Measurements from ENCODE around the gene B3GALT5. TPM values are rescaled to one million over a fixed set of nuclear protein-coding genes. Genes with fewer than 3 reads are reported as not detected.

The B3GALT5 gene
- total RNA-seq, 2 experiments from 2014 or later: not detected

- CTCF ChIA-PET: no interaction called here
- Mint-ChIP-seq H3K36me3 (ENCODE audit: low read depth) (no peaks in the 10 kb centered on the region), H3K27me3 (peaks cover 1% of the 10 kb centered on the region), H3K9me3 (peaks cover 5% of the 10 kb centered on the region), H3K4me3 (no peak overlapping the region), H3K4me1 (ENCODE audit: low read depth) (no peaks in the 10 kb centered on the region), H3K27ac (no peak overlapping the region)
- POLR2A ChIA-PET: no interaction called here
- TF ChIP-seq CTCF (IDR thresholded peaks at IDR 0.05): no peak
- intact Hi-C loops (cut with micrococcal nuclease): no loop called here
- DNase-seq: no peak
- ATAC-seq: no peak
Observed at GRCh38 chr21:39659070-39659815, 46.5 kb downstream of the B3GALT5 start.

GRCh38 chr21:39660191-39660980 is 47.6 kb downstream of the B3GALT5 start:
- H3K36me3 Mint-ChIP-seq (ENCODE audit: low read depth): no peaks in the 10 kb centered on the region

GRCh38 chr21:39661121-39661520 is 48.4 kb downstream of the B3GALT5 start:
- H3K9me3 Mint-ChIP-seq: no peaks in the 10 kb centered on the region
- ChIA-PET POLR2A (no interaction called here), CTCF (no interaction called here)
- H3K4me1 Mint-ChIP-seq (ENCODE audit: low read depth): no peaks in the 10 kb centered on the region
- ATAC-seq (no peak), DNase-seq (no peak)
- intact Hi-C loops (cut with micrococcal nuclease): no loop called here
- no peak overlapping the region for H3K4me3 Mint-ChIP-seq
- no peaks in the 10 kb centered on the region for H3K36me3 Mint-ChIP-seq (ENCODE audit: low read depth)
- TF ChIP-seq CTCF (IDR thresholded peaks at IDR 0.05): no peak
- H3K27ac Mint-ChIP-seq: no peak overlapping the region
- H3K27me3 Mint-ChIP-seq: peaks cover 1% of the 10 kb centered on the region

More at GRCh38 chr21:39660191-39660980, 47.6 kb downstream of the B3GALT5 start:
- Mint-ChIP-seq H3K4me1 (ENCODE audit: low read depth) (no peaks in the 10 kb centered on the region), H3K9me3 (no peaks in the 10 kb centered on the region), H3K27ac (no peak overlapping the region), H3K4me3 (no peak overlapping the region), H3K27me3 (peaks cover 1% of the 10 kb centered on the region)
- DNase-seq (no peak), ATAC-seq (no peak)
- CTCF ChIA-PET: no interaction called here
- POLR2A ChIA-PET: no interaction called here
- TF ChIP-seq CTCF (IDR thresholded peaks at IDR 0.05): no peak
- intact Hi-C loops (cut with micrococcal nuclease): no loop called here

- Mint-ChIP-seq H3K36me3 (ENCODE audit: low read depth) (no peaks in the 10 kb centered on the region), H3K27ac (no peak overlapping the region), H3K4me1 (ENCODE audit: low read depth) (no peaks in the 10 kb centered on the region), H3K27me3 (peaks cover 1% of the 10 kb centered on the region), H3K4me3 (no peak overlapping the region), H3K9me3 (no peaks in the 10 kb centered on the region)
- POLR2A ChIA-PET: no interaction called here
- no peak for ATAC-seq
- intact Hi-C loops (cut with micrococcal nuclease): no loop called here
- TF ChIP-seq CTCF (IDR thresholded peaks at IDR 0.05): no peak
- DNase-seq: no peak
- CTCF ChIA-PET: no interaction called here
Observed at GRCh38 chr21:39661740-39662139, 49.0 kb downstream of the B3GALT5 start.

GRCh38 chr21:39662411-39662953 is 49.7 kb downstream of the B3GALT5 start:
- Mint-ChIP-seq H3K27ac (no peak overlapping the region), H3K4me1 (ENCODE audit: low read depth) (no peaks in the 10 kb centered on the region), H3K4me3 (no peak overlapping the region), H3K27me3 (peaks cover 1% of the 10 kb centered on the region), H3K9me3 (no peaks in the 10 kb centered on the region), H3K36me3 (ENCODE audit: low read depth) (no peaks in the 10 kb centered on the region)
- intact Hi-C loops (cut with micrococcal nuclease): no loop called here
- CTCF ChIA-PET: no interaction called here
- no peak for ATAC-seq
- DNase-seq: no peak
- TF ChIP-seq CTCF (IDR thresholded peaks at IDR 0.05): no peak
- POLR2A ChIA-PET: no interaction called here

Measured in activated CD8-positive, alpha-beta T cell treated with anti-CD3 and anti-CD28 coated beads for 36 hours (primary cell).